GM12878 (cell line): ENCODE measurements around the gene SCIN. TPM values are rescaled to one million over a fixed set of nuclear protein-coding genes. Genes with fewer than 3 reads are reported as not detected.

Source experiments
- ATAC-seq: fragments of 200-7000 bp; cut with Tn5 transposase; 3 replicates; pipeline ENCODE4 v1.9.1; 2020; ENCODE audit warnings: mild to moderate bottlenecking, moderate library complexity
- BruUV-seq: library from RNA; stranded (reverse); fragments of 400-500 nt; replicated peaks from 2 replicates; lab custom pipeline; 2021; lab: Mats Ljungman, UMichigan
- CTCF ChIA-PET: fragments of 300-600 bp; sonication (Branson Sonifier 250); formaldehyde crosslinking; extraction: SDS; loops from one replicate; lab custom pipeline; 2021; ENCODE audit warnings: inconsistent platforms; lab: Yijun Ruan, JAX
- POLR2A ChIA-PET: fragments of 350-600 bp; formaldehyde crosslinking; extraction: SDS; loops from one replicate; lab custom pipeline; 2021; ENCODE audit warnings: inconsistent platforms; lab: Charles Lee
- RAD21 ChIA-PET: fragments of 300-600 bp; sonication (Branson Sonifier 250); formaldehyde crosslinking; loops from one replicate; lab custom pipeline; 2023; ENCODE audit warnings: antibody characterized with exemption; ENCODE audit not compliant: unreplicated experiment; lab: Charles Lee
- SMC1A ChIA-PET: fragments of 300-600 bp; sonication (Branson Sonifier 250); formaldehyde crosslinking; loops from one replicate; lab custom pipeline; 2023; ENCODE audit not compliant: unreplicated experiment, uncharacterized antibody; lab: Charles Lee
- DNase-seq: peaks from one replicate; pipeline ENCODE4 v3.0.0-alpha.2; 2011; ENCODE audit warnings: low read depth, low spot score
- FAIRE-seq: peaks from 3 replicates; lab custom pipeline; 2011; peaks lifted over from hg19 to GRCh38; lab: Jason Lieb, UNC
- H2AFZ ChIP-seq: 2 replicates; pipeline ENCODE4 v1.6.0; 2011; ENCODE audit warnings: low read depth, low read length, control low read depth; ENCODE audit not compliant: control insufficient read depth
- H3K27ac ChIP-seq: 2 replicates; pipeline ENCODE4 v1.5.1; 2011; ENCODE audit warnings: control low read depth; ENCODE audit not compliant: control insufficient read depth, insufficient read depth
- H3K27me3 ChIP-seq, 2 experiments: replicated peaks in 1 of 2; 2 replicates each; pipeline versions ENCODE4 v1.6.0 to v1.6.1; 2011; ENCODE audit warnings: low read length in 1 of 2; ENCODE audit not compliant: control insufficient read depth in 2 of 2, insufficient read depth in 2 of 2
- H3K36me3 ChIP-seq, 2 experiments: 2 replicates each; pipeline ENCODE4 v1.5.1; 2011; ENCODE audit warnings: low read length in 1 of 2; ENCODE audit not compliant: control insufficient read depth in 2 of 2, insufficient read depth in 2 of 2
- H3K4me1 ChIP-seq: 2 replicates; pipeline ENCODE4 v1.6.1; 2011; ENCODE audit warnings: mild to moderate bottlenecking, low read length, moderate library complexity, mixed read lengths; ENCODE audit not compliant: control insufficient read depth, insufficient read depth
- H3K4me2 ChIP-seq: 2 replicates; pipeline ENCODE4 v1.6.0; 2011; ENCODE audit warnings: control low read depth; ENCODE audit not compliant: control insufficient read depth, insufficient read depth
- H3K4me3 ChIP-seq: fragments of 200-600 bp; sonication (generic); 2 replicates; pipeline ENCODE4 v1.5.1; 2016
- H3K79me2 ChIP-seq: 2 replicates; pipeline ENCODE4 v1.6.0; 2011; ENCODE audit warnings: low read length; ENCODE audit not compliant: control insufficient read depth, insufficient read depth
- H3K9ac ChIP-seq: 2 replicates; pipeline ENCODE4 v1.8.0; 2011; ENCODE audit warnings: low read length, control low read depth, mixed read lengths; ENCODE audit not compliant: control insufficient read depth, insufficient read depth
- H3K9me3 ChIP-seq: replicated peaks from 3 replicates; pipeline ENCODE4 v1.5.1; 2011; ENCODE audit warnings: mild to moderate bottlenecking, low read length; ENCODE audit not compliant: control insufficient read depth, insufficient read depth
- H4K20me1 ChIP-seq: 2 replicates; pipeline ENCODE4 v1.6.0; 2011; ENCODE audit not compliant: control insufficient read depth, insufficient read depth
- DPF2 ChIP-seq: fragments of 450-650 bp; IDR thresholded peaks from 2 replicates; pipeline ENCODE4 v1.6.1; 2017; ENCODE audit warnings: mild to moderate bottlenecking
- RAD21 ChIP-seq: IDR thresholded peaks from 2 replicates; pipeline ENCODE4 v1.6.1; 2011; ENCODE audit warnings: mild to moderate bottlenecking, low read depth, low read length, moderate library complexity; ENCODE audit not compliant: insufficient read depth
- SMC3 ChIP-seq: IDR thresholded peaks from 2 replicates; pipeline ENCODE4 v1.6.1; 2011; ENCODE audit warnings: low read length, improper control_type of control experiment, borderline replicate concordance
- ZNF24 ChIP-seq: fragments of 450-650 bp; IDR thresholded peaks from 2 replicates; pipeline ENCODE4 v1.6.1; 2017; ENCODE audit warnings: antibody characterized with exemption, mild to moderate bottlenecking
- WGBS: methylation state at CpG from one replicate; pipeline ENCODE4 v1.1.6; 2016; ENCODE audit warnings: low lambda C conversion rate; ENCODE audit not compliant: insufficient replicate concordance, insufficient coverage; ENCODE audit errors: missing lambda C conversion rate; 5-methylcytosine and 5-hydroxymethylcytosine counted together
- in situ Hi-C: fragments of 300-500 bp; cut with MboI; formaldehyde crosslinking; loops from 9 replicates; pipeline ENCODE4 v1.14.3; 2018; ENCODE audit warnings: mixed read lengths
- intact Hi-C: fragments of 100-400 bp; cut with micrococcal nuclease; formaldehyde crosslinking; loops from one replicate; pipeline ENCODE4 v1.14.2; 2022; ENCODE audit not compliant: unreplicated experiment
- polyA plus RNA-seq, 11 experiments: library from polyadenylated mRNA; depleted of rRNA in 4 of 11; unstranded in 6 of 11; stranded (reverse) in 5 of 11; fragments of >200 nt; fragmentation: Nextera tagmentation in 4 of 11; fragmentation: Illumina TruSeq in 1 of 11; extraction: Ambion mirVana in 4 of 11; extraction: Trizol in 1 of 11; gene quantifications; 1 replicate in 1 of 11; 2 replicates in 10 of 11; pipeline versions ENCODE4 v1.2.1 to v1.2.3, GENCODE V29; 2011 to 2016; ENCODE audit warnings: inconsistent platforms in 2 of 11, missing spikeins in 2 of 11, low read depth in 1 of 11
- total RNA-seq, 4 experiments: library from RNA; depleted of rRNA in 3 of 4; stranded (reverse); fragments of >200 nt in 3 of 4; fragmentation: Illumina TruSeq in 1 of 4; extraction: Trizol in 1 of 4; gene quantifications; 2 replicates each; pipeline versions ENCODE4 v1.2.1 to v1.2.3, GENCODE V29; 2013 to 2021
- TF ChIP-seq, protein P1 (sequence below): fragments of 450-650 bp; formaldehyde crosslinking; IDR thresholded peaks from 2 replicates; pipeline ENCODE4 v1.4.0; 2020; ENCODE audit warnings: mild to moderate bottlenecking, moderate library complexity
- TF ChIP-seq, protein P2 (sequence below), 3 experiments: IDR thresholded peaks in 2 of 3; conservative IDR thresholded peaks in 1 of 3; 2 replicates each; pipeline ENCODE4 v1.5.1; 2011; ENCODE audit warnings: low read depth in 3 of 3, low read length in 3 of 3, mild to moderate bottlenecking in 3 of 3, control low read depth in 2 of 3, moderate library complexity in 2 of 3, inconsistent platforms in 1 of 3, mixed read lengths in 1 of 3; ENCODE audit not compliant: control insufficient read depth in 2 of 3, insufficient read depth in 1 of 3; ENCODE audit errors: extremely low read depth in 1 of 3

SCIN gene
- total and polyA plus RNA-seq, 10 of the 15 experiments (the other 5 are each of a cell fraction or from before 2014, with no cell fraction given) = 0.23 to 2.1 (median 1.0) TPM

- Histone ChIP-seq H3K4me1 (no peaks in the 10 kb centered on the region), H3K9me3 (no peaks in the 10 kb centered on the region), H3K27me3 (no peaks in the 10 kb centered on the region), H3K79me2 (no peaks in the 10 kb centered on the region), H3K4me2 (no peak overlapping the region), H3K9ac (no peak overlapping the region), H3K27ac (no peak overlapping the region), H2AFZ (no peak overlapping the region), H3K4me3 (no peak overlapping the region), H3K36me3 (no peaks in the 10 kb centered on the region), H4K20me1 (no peaks in the 10 kb centered on the region)
- ChIA-PET POLR2A (no interaction called here), CTCF (interaction anchor here (1.1 to 1.3 kb wide), 2 partner anchors 12 to 588 kb away, joined by 4 to 5 read pairs; partner anchors contain the start of gene ARL4A), SMC1A (interaction anchor here (0.8 to 1.0 kb wide), 2 partner anchors 9 to 587 kb away, joined by 3 to 4 read pairs; no protein-coding TSS in a partner anchor), RAD21 (interaction anchor here (1.6 kb wide), 1 partner anchor 16 kb away, joined by 4 read pairs; no protein-coding TSS in a partner anchor)
- in situ Hi-C loops (no loop called here), intact Hi-C loops (no loop called here)
- BruUV-seq = no TSS peak
- WGBS = 24% methylated on average over 4 of the region's 4 CpGs
- ATAC-seq (peak; percentile 67), FAIRE-seq (no peak), DNase-seq (no peak)
- no peak for TF ChIP-seq ZNF24
- TF ChIP-seq, protein P1, sequence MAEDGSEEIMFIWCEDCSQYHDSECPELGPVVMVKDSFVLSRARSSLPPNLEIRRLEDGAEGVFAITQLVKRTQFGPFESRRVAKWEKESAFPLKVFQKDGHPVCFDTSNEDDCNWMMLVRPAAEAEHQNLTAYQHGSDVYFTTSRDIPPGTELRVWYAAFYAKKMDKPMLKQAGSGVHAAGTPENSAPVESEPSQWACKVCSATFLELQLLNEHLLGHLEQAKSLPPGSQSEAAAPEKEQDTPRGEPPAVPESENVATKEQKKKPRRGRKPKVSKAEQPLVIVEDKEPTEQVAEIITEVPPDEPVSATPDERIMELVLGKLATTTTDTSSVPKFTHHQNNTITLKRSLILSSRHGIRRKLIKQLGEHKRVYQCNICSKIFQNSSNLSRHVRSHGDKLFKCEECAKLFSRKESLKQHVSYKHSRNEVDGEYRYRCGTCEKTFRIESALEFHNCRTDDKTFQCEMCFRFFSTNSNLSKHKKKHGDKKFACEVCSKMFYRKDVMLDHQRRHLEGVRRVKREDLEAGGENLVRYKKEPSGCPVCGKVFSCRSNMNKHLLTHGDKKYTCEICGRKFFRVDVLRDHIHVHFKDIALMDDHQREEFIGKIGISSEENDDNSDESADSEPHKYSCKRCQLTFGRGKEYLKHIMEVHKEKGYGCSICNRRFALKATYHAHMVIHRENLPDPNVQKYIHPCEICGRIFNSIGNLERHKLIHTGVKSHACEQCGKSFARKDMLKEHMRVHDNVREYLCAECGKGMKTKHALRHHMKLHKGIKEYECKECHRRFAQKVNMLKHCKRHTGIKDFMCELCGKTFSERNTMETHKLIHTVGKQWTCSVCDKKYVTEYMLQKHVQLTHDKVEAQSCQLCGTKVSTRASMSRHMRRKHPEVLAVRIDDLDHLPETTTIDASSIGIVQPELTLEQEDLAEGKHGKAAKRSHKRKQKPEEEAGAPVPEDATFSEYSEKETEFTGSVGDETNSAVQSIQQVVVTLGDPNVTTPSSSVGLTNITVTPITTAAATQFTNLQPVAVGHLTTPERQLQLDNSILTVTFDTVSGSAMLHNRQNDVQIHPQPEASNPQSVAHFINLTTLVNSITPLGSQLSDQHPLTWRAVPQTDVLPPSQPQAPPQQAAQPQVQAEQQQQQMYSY (CRISPR knock-in tag) = no peak
- TF ChIP-seq, protein P2, sequence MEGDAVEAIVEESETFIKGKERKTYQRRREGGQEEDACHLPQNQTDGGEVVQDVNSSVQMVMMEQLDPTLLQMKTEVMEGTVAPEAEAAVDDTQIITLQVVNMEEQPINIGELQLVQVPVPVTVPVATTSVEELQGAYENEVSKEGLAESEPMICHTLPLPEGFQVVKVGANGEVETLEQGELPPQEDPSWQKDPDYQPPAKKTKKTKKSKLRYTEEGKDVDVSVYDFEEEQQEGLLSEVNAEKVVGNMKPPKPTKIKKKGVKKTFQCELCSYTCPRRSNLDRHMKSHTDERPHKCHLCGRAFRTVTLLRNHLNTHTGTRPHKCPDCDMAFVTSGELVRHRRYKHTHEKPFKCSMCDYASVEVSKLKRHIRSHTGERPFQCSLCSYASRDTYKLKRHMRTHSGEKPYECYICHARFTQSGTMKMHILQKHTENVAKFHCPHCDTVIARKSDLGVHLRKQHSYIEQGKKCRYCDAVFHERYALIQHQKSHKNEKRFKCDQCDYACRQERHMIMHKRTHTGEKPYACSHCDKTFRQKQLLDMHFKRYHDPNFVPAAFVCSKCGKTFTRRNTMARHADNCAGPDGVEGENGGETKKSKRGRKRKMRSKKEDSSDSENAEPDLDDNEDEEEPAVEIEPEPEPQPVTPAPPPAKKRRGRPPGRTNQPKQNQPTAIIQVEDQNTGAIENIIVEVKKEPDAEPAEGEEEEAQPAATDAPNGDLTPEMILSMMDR (IDR thresholded peaks at IDR 0.05 in 2 of 3, conservative IDR thresholded peaks at IDR 0.05 in 1 of 3; ENCODE audit: control insufficient read depth in 2 of 3, extremely low read depth in 1 of 3, insufficient read depth in 1 of 3, low read depth in 3 of 3, low read length in 3 of 3) = peak; percentile 33 to 39 (median 34)
- peak; percentile 38; the same call in 1 of the 2 replicates for TF ChIP-seq RAD21
- TF ChIP-seq DPF2 = no peak
- peak; percentile 22; the same call in 1 of the 2 replicates for TF ChIP-seq SMC3
Measured at GRCh38 chr7:12674861-12675260, 104.3 kb downstream of the SCIN start.
